ENCODE results near the gene TTC39B. TPM values are rescaled to one million over a fixed set of nuclear protein-coding genes. Genes with fewer than 3 reads are reported as not detected.
"Not testable (repeated sequence)": the region's sequence is repeated elsewhere in the genome, so short reads cannot be mapped to it uniquely, and the experiment has no call there.

Gene TTC39B
- total and polyA plus RNA-seq, 9 donors, result 1.4 to 4.3 (median 2.4) TPM

DNA sequence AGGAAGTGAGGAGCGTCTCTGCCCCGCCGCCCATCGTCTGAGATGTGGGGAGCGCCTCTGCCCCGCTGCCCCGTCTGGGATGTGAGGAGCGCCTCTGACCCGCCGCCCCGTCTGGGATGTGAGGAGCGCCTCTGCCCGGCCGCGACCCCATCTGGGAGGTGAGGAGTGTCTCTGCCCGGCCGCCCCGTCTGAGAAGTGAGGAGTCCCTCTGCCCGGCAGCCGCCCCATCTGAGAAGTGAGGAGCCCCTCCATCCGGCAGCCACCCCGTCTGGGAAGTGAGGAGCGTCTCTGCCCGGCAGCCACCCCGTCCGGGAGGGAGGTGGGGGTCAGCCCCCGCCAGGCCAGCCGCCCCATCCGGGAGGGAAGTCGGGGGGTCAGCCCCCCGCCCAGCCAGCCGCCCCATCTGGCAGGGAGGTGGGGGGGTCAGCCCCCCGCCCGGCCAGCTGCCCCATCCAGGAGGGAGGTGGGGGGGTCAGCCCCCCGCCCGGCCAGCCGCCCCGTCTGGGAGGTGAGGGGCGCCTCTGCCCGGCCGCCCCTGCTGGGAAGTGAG is 73.0 kb downstream of the TTC39B start:
- not testable (repeated sequence) for H3K36me3 ChIP-seq (ENCODE audit: control insufficient read depth, insufficient read depth, low read length); H3K4me3 ChIP-seq (ENCODE audit: low read length); H3K27me3 ChIP-seq (ENCODE audit: control insufficient read depth, insufficient read depth, low read length); DNase-seq; H3K27ac ChIP-seq (ENCODE audit: low read length); H3K4me1 ChIP-seq (ENCODE audit: control insufficient read depth, insufficient read depth, low read length)
- WGBS (ENCODE audit: insufficient coverage), result 98% methylated on average over 23 of the region's 41 CpGs
- H3K9me3 ChIP-seq (replicated peaks; ENCODE audit: control insufficient read depth, low read depth, low read length), result peaks cover 10% of the 10 kb centered on the region

- not testable (repeated sequence) for H3K9me3 ChIP-seq (replicated peaks; ENCODE audit: control insufficient read depth, low read depth, low read length); H3K4me1 ChIP-seq (ENCODE audit: control insufficient read depth, insufficient read depth, low read length); H3K4me3 ChIP-seq (ENCODE audit: low read length); DNase-seq; H3K27me3 ChIP-seq (ENCODE audit: control insufficient read depth, insufficient read depth, low read length); H3K36me3 ChIP-seq (ENCODE audit: control insufficient read depth, insufficient read depth, low read length); H3K27ac ChIP-seq (ENCODE audit: low read length)
- 93% methylated on average over 11 of the region's 29 CpGs for WGBS (ENCODE audit: insufficient coverage)
Measured at GRCh38 chr9:15232706-15233280, 74.2 kb downstream of the TTC39B start.

DNA sequence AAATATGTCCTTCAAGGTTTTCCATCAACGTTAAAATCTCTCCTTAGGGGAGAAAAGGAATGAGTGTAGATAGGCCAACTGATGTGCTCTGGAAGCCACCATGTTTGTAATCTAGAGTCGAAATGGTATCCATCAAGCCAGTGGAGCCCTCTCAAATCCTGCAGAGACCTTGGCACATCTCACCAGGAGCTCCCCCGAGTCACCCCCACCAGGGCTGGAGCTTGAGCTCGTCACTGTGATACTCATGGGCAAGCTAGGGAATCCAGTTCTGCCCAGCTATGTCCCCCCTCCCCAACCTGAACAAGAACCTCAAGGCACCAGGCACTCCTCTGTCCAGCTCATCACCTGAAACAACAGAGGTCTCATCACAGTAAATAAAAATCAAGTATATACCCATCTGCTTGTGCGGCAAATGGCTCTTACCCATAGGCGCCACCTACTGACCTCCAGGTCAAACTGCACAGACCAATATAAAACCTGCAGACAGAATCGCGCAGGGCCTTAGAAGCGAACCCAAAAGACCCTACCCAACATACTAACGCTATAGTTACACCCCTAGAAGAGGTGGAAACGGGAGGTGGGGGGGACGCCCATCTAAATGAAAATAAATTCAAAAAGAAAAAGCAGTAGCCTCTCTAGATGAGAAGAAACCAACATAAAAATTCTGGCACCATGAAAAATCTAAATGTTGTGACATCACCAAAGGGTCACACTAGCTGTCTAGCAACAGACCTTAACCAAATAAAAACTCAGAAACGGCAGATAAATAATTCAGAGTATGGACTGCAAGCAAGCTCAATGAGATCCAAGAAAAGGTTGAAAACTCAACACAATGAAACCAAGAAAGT is 75.0 kb downstream of the TTC39B start:
- DNase-seq, result no peak
- no peaks in the 10 kb centered on the region for H3K4me1 ChIP-seq (ENCODE audit: control insufficient read depth, insufficient read depth, low read length)
- no peaks in the 10 kb centered on the region for H3K27me3 ChIP-seq (ENCODE audit: control insufficient read depth, insufficient read depth, low read length)
- WGBS (ENCODE audit: insufficient coverage), result 62% methylated on average over 5 of the region's 13 CpGs
- peaks cover 5% of the 10 kb centered on the region for H3K9me3 ChIP-seq (replicated peaks; ENCODE audit: control insufficient read depth, low read depth, low read length)
- H3K36me3 ChIP-seq (ENCODE audit: control insufficient read depth, insufficient read depth, low read length), result no peaks in the 10 kb centered on the region
- H3K4me3 ChIP-seq (ENCODE audit: low read length), result no peak overlapping the region
- no peak overlapping the region for H3K27ac ChIP-seq (ENCODE audit: low read length)

- no peak for DNase-seq
- WGBS (ENCODE audit: insufficient coverage), result 93% methylated on average over 2 of the region's 5 CpGs
- no peak overlapping the region for H3K27ac ChIP-seq (ENCODE audit: low read length)
- no peaks in the 10 kb centered on the region for H3K27me3 ChIP-seq (ENCODE audit: control insufficient read depth, insufficient read depth, low read length)
- no peaks in the 10 kb centered on the region for H3K4me1 ChIP-seq (ENCODE audit: control insufficient read depth, insufficient read depth, low read length)
- no peaks in the 10 kb centered on the region for H3K9me3 ChIP-seq (replicated peaks; ENCODE audit: control insufficient read depth, low read depth, low read length)
- H3K4me3 ChIP-seq (ENCODE audit: low read length), result no peak overlapping the region
- no peaks in the 10 kb centered on the region for H3K36me3 ChIP-seq (ENCODE audit: control insufficient read depth, insufficient read depth, low read length)
Measured at GRCh38 chr9:15229409-15229808, 77.6 kb downstream of the TTC39B start.

GRCh38 chr9:15227491-15227890 is 79.5 kb downstream of the TTC39B start:
- DNase-seq, result no peak

DNA sequence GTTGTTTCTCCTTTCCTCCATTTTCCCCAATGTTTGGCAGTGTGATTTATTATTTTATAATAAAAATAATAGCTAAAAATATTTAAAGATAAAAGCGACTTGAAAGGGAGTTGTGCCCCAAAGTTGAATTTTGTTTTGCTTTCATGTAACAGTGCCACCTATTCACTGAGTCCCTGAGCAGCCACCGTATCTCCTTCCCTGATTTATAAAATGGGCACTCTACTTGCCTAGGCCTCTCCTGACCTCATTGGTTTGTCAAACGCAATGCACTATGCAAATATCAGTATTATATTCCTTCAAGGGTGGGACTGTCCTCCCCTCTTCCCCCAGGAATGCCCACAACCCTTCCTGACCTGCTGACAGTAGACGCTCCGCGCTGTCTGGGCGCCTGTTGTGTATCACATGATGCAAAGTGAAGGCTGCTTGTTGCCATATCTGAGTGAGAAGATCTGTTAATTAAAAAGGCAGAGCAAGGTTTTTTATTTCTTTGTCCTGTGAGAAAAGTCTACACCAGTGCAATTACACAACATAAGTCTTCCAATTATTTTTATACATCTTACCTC is 81.4 kb downstream of the TTC39B start:
- H3K4me1 ChIP-seq (ENCODE audit: control insufficient read depth, insufficient read depth, low read length), result no peaks in the 10 kb centered on the region
- no peaks in the 10 kb centered on the region for H3K9me3 ChIP-seq (replicated peaks; ENCODE audit: control insufficient read depth, low read depth, low read length)
- no peak for DNase-seq
- no peak overlapping the region for H3K4me3 ChIP-seq (ENCODE audit: low read length)
- no peaks in the 10 kb centered on the region for H3K36me3 ChIP-seq (ENCODE audit: control insufficient read depth, insufficient read depth, low read length)
- 89% methylated on average over 2 of the region's 7 CpGs for WGBS (ENCODE audit: insufficient coverage)
- no peak overlapping the region for H3K27ac ChIP-seq (ENCODE audit: low read length)
- H3K27me3 ChIP-seq (ENCODE audit: control insufficient read depth, insufficient read depth, low read length), result no peaks in the 10 kb centered on the region

More at GRCh38 chr9:15227491-15227890, 79.5 kb downstream of the TTC39B start:
- Histone ChIP-seq H3K27me3 (ENCODE audit: control insufficient read depth, insufficient read depth, low read length) (no peaks in the 10 kb centered on the region), H3K4me3 (ENCODE audit: low read length) (no peak overlapping the region), H3K27ac (ENCODE audit: low read length) (no peak overlapping the region), H3K9me3 (replicated peaks; ENCODE audit: control insufficient read depth, low read depth, low read length) (no peaks in the 10 kb centered on the region), H3K36me3 (ENCODE audit: control insufficient read depth, insufficient read depth, low read length) (no peaks in the 10 kb centered on the region), H3K4me1 (ENCODE audit: control insufficient read depth, insufficient read depth, low read length) (no peaks in the 10 kb centered on the region)
- WGBS (ENCODE audit: insufficient coverage), result 76% methylated on average over 2 of the region's 4 CpGs

- no peak for DNase-seq
- Histone ChIP-seq H3K27me3 (ENCODE audit: control insufficient read depth, insufficient read depth, low read length) (no peaks in the 10 kb centered on the region), H3K4me1 (ENCODE audit: control insufficient read depth, insufficient read depth, low read length) (no peaks in the 10 kb centered on the region), H3K27ac (ENCODE audit: low read length) (no peak overlapping the region), H3K4me3 (ENCODE audit: low read length) (no peak overlapping the region), H3K36me3 (ENCODE audit: control insufficient read depth, insufficient read depth, low read length) (no peaks in the 10 kb centered on the region), H3K9me3 (replicated peaks; ENCODE audit: control insufficient read depth, low read depth, low read length) (no peaks in the 10 kb centered on the region)
- WGBS (ENCODE audit: insufficient coverage), result 100% methylated on average over 1 of the region's 3 CpGs
Measured at GRCh38 chr9:15222313-15222712, 84.7 kb downstream of the TTC39B start.

DNA sequence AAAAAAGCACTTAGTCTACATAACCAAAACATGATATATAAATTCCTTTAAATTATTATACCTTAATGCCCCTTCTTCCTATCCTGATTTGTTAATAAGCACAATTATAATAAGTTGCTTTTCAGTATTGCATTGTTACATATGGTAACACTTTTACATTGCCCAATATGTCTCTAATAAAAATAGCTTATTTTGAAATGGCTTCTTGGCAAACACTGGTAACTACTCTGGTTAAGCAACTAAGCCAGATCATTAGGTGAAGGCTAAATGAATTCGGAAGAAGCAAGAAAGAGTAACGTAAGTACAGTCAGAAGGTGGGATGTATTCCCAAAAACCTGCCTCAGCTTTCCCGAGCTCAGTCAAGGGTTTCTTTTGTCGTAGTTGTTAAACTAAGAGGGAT is 85.3 kb downstream of the TTC39B start:
- no peaks in the 10 kb centered on the region for H3K9me3 ChIP-seq (replicated peaks; ENCODE audit: control insufficient read depth, low read depth, low read length)
- no peaks in the 10 kb centered on the region for H3K36me3 ChIP-seq (ENCODE audit: control insufficient read depth, insufficient read depth, low read length)
- no peak for DNase-seq
- 46% methylated on average over 2 of the region's 4 CpGs for WGBS (ENCODE audit: insufficient coverage)
- no peak overlapping the region for H3K4me3 ChIP-seq (ENCODE audit: low read length)
- H3K27ac ChIP-seq (ENCODE audit: low read length), result no peak overlapping the region
- no peaks in the 10 kb centered on the region for H3K27me3 ChIP-seq (ENCODE audit: control insufficient read depth, insufficient read depth, low read length)
- no peaks in the 10 kb centered on the region for H3K4me1 ChIP-seq (ENCODE audit: control insufficient read depth, insufficient read depth, low read length)

GRCh38 chr9:15220658-15221318 is 86.2 kb downstream of the TTC39B start:
- Histone ChIP-seq H3K4me1 (ENCODE audit: control insufficient read depth, insufficient read depth, low read length) (no peaks in the 10 kb centered on the region), H3K9me3 (replicated peaks; ENCODE audit: control insufficient read depth, low read depth, low read length) (no peaks in the 10 kb centered on the region), H3K27me3 (ENCODE audit: control insufficient read depth, insufficient read depth, low read length) (no peaks in the 10 kb centered on the region), H3K27ac (ENCODE audit: low read length) (no peak overlapping the region), H3K4me3 (ENCODE audit: low read length) (no peak overlapping the region), H3K36me3 (ENCODE audit: control insufficient read depth, insufficient read depth, low read length) (no peaks in the 10 kb centered on the region)
- 88% methylated on average over 4 of the region's 7 CpGs for WGBS (ENCODE audit: insufficient coverage)
- no peak for DNase-seq

- no peaks in the 10 kb centered on the region for H3K9me3 ChIP-seq (replicated peaks; ENCODE audit: control insufficient read depth, low read depth, low read length)
- H3K27ac ChIP-seq (ENCODE audit: low read length), result no peak overlapping the region
- DNase-seq, result no peak
- H3K4me3 ChIP-seq (ENCODE audit: low read length), result no peak overlapping the region
- H3K36me3 ChIP-seq (ENCODE audit: control insufficient read depth, insufficient read depth, low read length), result no peaks in the 10 kb centered on the region
- WGBS (ENCODE audit: insufficient coverage), result 96% methylated on average over 3 of the region's 5 CpGs
- H3K4me1 ChIP-seq (ENCODE audit: control insufficient read depth, insufficient read depth, low read length), result no peaks in the 10 kb centered on the region
- no peaks in the 10 kb centered on the region for H3K27me3 ChIP-seq (ENCODE audit: control insufficient read depth, insufficient read depth, low read length)
Measured at GRCh38 chr9:15219546-15219945, 87.5 kb downstream of the TTC39B start.

Data from muscle of leg (tissue), 11 donors.